Endothelial cell of umbilical vein (primary cell): ENCODE measurements around the gene ACSF3.

Experiments
- EZH2 ChIP-seq: IDR thresholded peaks from 2 replicates; pipeline ENCODE4 v1.6.1; 2012; ENCODE audit warnings: borderline replicate concordance, low read depth, mild to moderate bottlenecking, moderate library complexity, low read length, inconsistent platforms; ENCODE audit not compliant: severe bottlenecking
- MYC ChIP-seq: IDR thresholded peaks from one replicate; pipeline ENCODE4 v1.6.1; 2011; ENCODE audit warnings: mild to moderate bottlenecking, low read depth, low read length
- POLR2AphosphoS5 ChIP-seq: IDR thresholded peaks from 2 replicates; pipeline ENCODE4 v1.6.1; 2012; ENCODE audit warnings: low read depth, mild to moderate bottlenecking, control low read depth, low read length, moderate library complexity; ENCODE audit not compliant: insufficient read depth
- TF ChIP-seq, protein P1 (sequence below), 2 donors: IDR thresholded peaks; 1 replicate in 1 of 2; 2 replicates in 1 of 2; pipeline ENCODE4 v1.5.1; 2011; ENCODE audit warnings: low read length in 2 of 2, mild to moderate bottlenecking in 2 of 2, moderate library complexity in 2 of 2, control low read depth in 1 of 2, inconsistent platforms in 1 of 2, low read depth in 1 of 2; ENCODE audit not compliant: insufficient read depth in 1 of 2; ENCODE audit errors: extremely low read depth in 1 of 2

DNA sequence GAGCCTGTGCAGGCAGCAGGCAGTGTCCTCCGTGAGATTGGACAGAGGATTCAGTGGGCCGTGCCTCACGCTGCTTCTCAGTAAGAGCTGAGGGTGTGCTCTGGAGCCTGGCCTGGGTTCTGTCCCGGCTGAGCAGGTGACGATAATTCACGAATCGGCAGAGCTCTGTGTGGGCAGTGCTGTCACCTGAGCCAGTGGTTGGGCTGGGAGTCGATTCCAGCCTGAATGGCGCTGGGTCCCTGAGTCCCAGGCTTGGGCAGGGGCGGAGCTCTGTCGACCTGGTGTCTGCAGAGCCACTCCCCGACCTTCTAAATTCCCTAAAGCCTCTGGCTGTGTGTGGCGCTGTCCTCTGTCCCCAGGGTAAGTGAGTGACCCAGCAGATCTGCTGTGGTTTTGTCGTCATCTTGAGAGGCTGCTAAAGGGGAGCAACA lies 8.4 kb downstream of the ACSF3 start:
- no peak for TF ChIP-seq POLR2AphosphoS5
- TF ChIP-seq, protein P1, sequence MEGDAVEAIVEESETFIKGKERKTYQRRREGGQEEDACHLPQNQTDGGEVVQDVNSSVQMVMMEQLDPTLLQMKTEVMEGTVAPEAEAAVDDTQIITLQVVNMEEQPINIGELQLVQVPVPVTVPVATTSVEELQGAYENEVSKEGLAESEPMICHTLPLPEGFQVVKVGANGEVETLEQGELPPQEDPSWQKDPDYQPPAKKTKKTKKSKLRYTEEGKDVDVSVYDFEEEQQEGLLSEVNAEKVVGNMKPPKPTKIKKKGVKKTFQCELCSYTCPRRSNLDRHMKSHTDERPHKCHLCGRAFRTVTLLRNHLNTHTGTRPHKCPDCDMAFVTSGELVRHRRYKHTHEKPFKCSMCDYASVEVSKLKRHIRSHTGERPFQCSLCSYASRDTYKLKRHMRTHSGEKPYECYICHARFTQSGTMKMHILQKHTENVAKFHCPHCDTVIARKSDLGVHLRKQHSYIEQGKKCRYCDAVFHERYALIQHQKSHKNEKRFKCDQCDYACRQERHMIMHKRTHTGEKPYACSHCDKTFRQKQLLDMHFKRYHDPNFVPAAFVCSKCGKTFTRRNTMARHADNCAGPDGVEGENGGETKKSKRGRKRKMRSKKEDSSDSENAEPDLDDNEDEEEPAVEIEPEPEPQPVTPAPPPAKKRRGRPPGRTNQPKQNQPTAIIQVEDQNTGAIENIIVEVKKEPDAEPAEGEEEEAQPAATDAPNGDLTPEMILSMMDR (IDR thresholded peaks at IDR 0.05; ENCODE audit: extremely low read depth in 1 of 2, insufficient read depth in 1 of 2, low read depth in 1 of 2, low read length in 2 of 2) = no peak
- TF ChIP-seq EZH2 = no peak
- no peak for TF ChIP-seq MYC
